ENCODE measurements around the gene KRTAP5-7.

- TF ChIP-seq CTCF (IDR thresholded peaks at IDR 0.05; ENCODE audit: low read length) (no peak), EZH2 (IDR thresholded peaks at IDR 0.05; ENCODE audit: borderline replicate concordance, low read length) (no peak)
These were observed 25.0 kb upstream of the KRTAP5-7 start for GRCh38 chr11:71502026-71502425.

Data from OCI-LY1 (cell line).